PC-9 (cell line): ENCODE measurements around the gene MCTP1. TPM values are rescaled to one million over a fixed set of nuclear protein-coding genes. Genes with fewer than 3 reads are reported as not detected.

Experiments
- BruUV-seq: library from RNA; stranded (reverse); fragments of 400-500 nt; replicated peaks from 2 replicates; lab custom pipeline; 2021; lab: Mats Ljungman, UMichigan
- CTCF ChIA-PET: fragments of 300-600 bp; sonication (Branson Sonifier 250); formaldehyde crosslinking; loops from one replicate; lab custom pipeline; 2022; ENCODE audit warnings: antibody characterized with exemption; lab: Charles Lee
- POLR2A ChIA-PET: fragments of 300-600 bp; sonication (Branson Sonifier 250); formaldehyde crosslinking; loops from one replicate; lab custom pipeline; 2022; ENCODE audit warnings: antibody characterized with exemption; ENCODE audit not compliant: unreplicated experiment; lab: Charles Lee
- DNase-seq, 2 experiments: peaks; one replicate each; pipeline versions ENCODE4 v3.0.0 to v3.0.0-alpha.2; 2015 to 2022; ENCODE audit warnings: mixed read lengths in 1 of 2
- H2AFZ ChIP-seq: fragments of 200-600 bp; sonication (generic); 2 replicates; pipeline ENCODE4 v1.8.1; 2017; ENCODE audit warnings: antibody characterized with exemption
- H3F3A ChIP-seq: fragments of 200-600 bp; sonication (generic); 2 replicates; pipeline ENCODE4 v1.8.1; 2017; ENCODE audit warnings: antibody characterized with exemption, mild to moderate bottlenecking, low read depth; ENCODE audit not compliant: insufficient read depth
- H3K27ac ChIP-seq: fragments of 200-600 bp; sonication (generic); 2 replicates; pipeline ENCODE4 v1.6.1; 2016; ENCODE audit warnings: mixed run types
- H3K27me3 ChIP-seq: fragments of 200-600 bp; sonication (generic); 2 replicates; pipeline ENCODE4 v1.6.1; 2016; ENCODE audit warnings: low read depth, mixed run types; ENCODE audit not compliant: insufficient read depth
- H3K36me3 ChIP-seq: fragments of 200-600 bp; sonication (generic); 2 replicates; pipeline ENCODE4 v1.6.1; 2016; ENCODE audit warnings: low read depth, mixed run types
- H3K4me1 ChIP-seq: fragments of 200-600 bp; sonication (generic); replicated peaks from 2 replicates; pipeline ENCODE4 v1.6.1; 2016; ENCODE audit warnings: mixed run types; ENCODE audit not compliant: insufficient read depth
- H3K4me2 ChIP-seq: fragments of 200-600 bp; sonication (generic); 2 replicates; pipeline ENCODE4 v1.6.1; 2017; ENCODE audit warnings: mixed run types
- H3K4me3 ChIP-seq: fragments of 200-600 bp; sonication (generic); 2 replicates; pipeline ENCODE4 v1.6.1; 2016; ENCODE audit warnings: mixed run types
- H3K79me2 ChIP-seq: fragments of 200-600 bp; sonication (generic); 2 replicates; pipeline ENCODE4 v1.6.1; 2017; ENCODE audit warnings: low read depth, mixed run types
- H3K9me2 ChIP-seq: fragments of 200-600 bp; sonication (generic); 2 replicates; pipeline ENCODE4 v1.8.1; 2017; ENCODE audit warnings: mild to moderate bottlenecking; ENCODE audit not compliant: insufficient read depth
- H3K9me3 ChIP-seq: fragments of 200-600 bp; sonication (generic); 2 replicates; pipeline ENCODE4 v1.8.1; 2016; ENCODE audit warnings: low read depth; ENCODE audit not compliant: insufficient read depth
- H4K20me1 ChIP-seq: fragments of 200-600 bp; sonication (generic); 2 replicates; pipeline ENCODE4 v1.8.1; 2017; ENCODE audit not compliant: insufficient read depth
- CTCF ChIP-seq: fragments of 200-600 bp; sonication (generic); conservative IDR thresholded peaks from 2 replicates; pipeline ENCODE4 v1.6.1; 2017; ENCODE audit warnings: mixed run types, antibody characterized with exemption, mild to moderate bottlenecking, moderate library complexity
- EZH2 ChIP-seq: fragments of 200-600 bp; sonication (generic); IDR thresholded peaks from 2 replicates; pipeline ENCODE4 v1.8.0; 2017; ENCODE audit warnings: antibody characterized with exemption, low read depth
- intact Hi-C: fragments of 100-400 bp; cut with micrococcal nuclease; formaldehyde crosslinking; loops from one replicate; pipeline ENCODE4 v1.10.0; 2022; ENCODE audit not compliant: unreplicated experiment
- total RNA-seq: library from RNA; stranded (reverse); gene quantifications from 2 replicates; pipeline ENCODE4 v1.2.3, GENCODE V29; 2021

MCTP1 gene
- total RNA-seq, 1 experiment from 2014 or later, result 3.9 TPM

DNA sequence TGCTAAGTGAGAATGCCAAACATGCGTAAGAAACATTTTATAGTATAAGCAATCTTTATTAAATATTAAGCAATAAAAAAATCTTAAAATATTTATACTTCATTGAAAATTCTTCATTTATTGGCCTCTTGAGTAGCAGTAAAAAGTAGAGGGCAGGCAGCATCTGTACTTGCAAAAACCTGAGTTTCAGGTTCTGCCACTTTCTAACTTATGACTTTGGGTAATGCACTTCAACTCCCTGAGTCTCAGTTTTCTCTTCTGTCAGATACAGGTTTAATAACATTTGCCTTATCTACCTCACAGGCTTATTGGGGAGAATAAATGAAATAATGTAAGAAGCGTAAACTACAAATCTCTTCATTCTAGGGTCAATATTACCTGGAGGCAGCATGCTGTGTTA, 19.8 kb upstream of the MCTP1 start:
- TF ChIP-seq EZH2, result no peak
- no peak for TF ChIP-seq CTCF
- no peak for DNase-seq
- Histone ChIP-seq H3K27me3 (no peaks in the 10 kb centered on the region), H4K20me1 (no peaks in the 10 kb centered on the region), H3K4me1 (no peaks in the 10 kb centered on the region), H3F3A (no peaks in the 10 kb centered on the region), H3K4me2 (no peak overlapping the region), H3K79me2 (no peaks in the 10 kb centered on the region), H3K36me3 (no peaks in the 10 kb centered on the region), H2AFZ (no peak overlapping the region), H3K9me2 (peaks cover 5% of the 10 kb centered on the region; the same call in 1 of the 2 replicates), H3K9me3 (no peaks in the 10 kb centered on the region), H3K4me3 (no peak overlapping the region), H3K27ac (no peak overlapping the region)
- ChIA-PET POLR2A (no interaction called here), CTCF (no interaction called here)
- BruUV-seq, result no TSS peak
- intact Hi-C loops, result no loop called here

- intact Hi-C loops, result no loop called here
- H3K27me3 ChIP-seq, result no peaks in the 10 kb centered on the region
- H3K9me3 ChIP-seq, result no peaks in the 10 kb centered on the region
- no peaks in the 10 kb centered on the region for H3K9me2 ChIP-seq
- H3K4me1 ChIP-seq, result no peaks in the 10 kb centered on the region
- ChIA-PET CTCF (no interaction called here), POLR2A (no interaction called here)
- no peak overlapping the region for H3K4me2 ChIP-seq
- H2AFZ ChIP-seq, result no peak overlapping the region
- no peaks in the 10 kb centered on the region for H4K20me1 ChIP-seq
- H3K79me2 ChIP-seq, result no peaks in the 10 kb centered on the region
- TF ChIP-seq EZH2, result no peak
- TF ChIP-seq CTCF, result no peak
- H3K4me3 ChIP-seq, result no peak overlapping the region
- DNase-seq, result no peak
- BruUV-seq, result no TSS peak
- H3K36me3 ChIP-seq, result no peaks in the 10 kb centered on the region
- no peak overlapping the region for H3K27ac ChIP-seq
- H3F3A ChIP-seq, result no peaks in the 10 kb centered on the region
These were observed 13.8 kb upstream of the MCTP1 start for GRCh38 chr5:95298651-95299050.

DNA sequence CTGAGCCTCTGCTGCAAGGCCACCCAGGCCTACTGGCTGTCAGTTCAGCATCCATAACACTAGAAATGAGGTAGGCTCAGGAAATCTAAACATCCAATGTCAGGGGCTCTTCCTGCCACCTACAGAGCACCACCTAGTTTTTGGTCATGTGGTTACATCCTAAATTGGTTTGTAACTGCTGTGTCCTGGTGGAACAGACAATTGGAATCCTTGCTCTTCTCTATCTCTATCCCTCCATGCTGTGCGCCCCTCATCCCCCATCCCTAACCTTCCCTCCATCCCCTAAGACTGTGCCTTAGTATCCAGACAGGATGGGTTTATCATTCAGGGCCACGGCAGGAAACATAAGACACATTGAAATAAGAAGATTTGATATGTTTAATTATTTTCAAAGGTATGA, 11.4 kb upstream of the MCTP1 start:
- CTCF ChIA-PET, result no interaction called here
- TF ChIP-seq CTCF, result no peak
- H2AFZ ChIP-seq, result no peak overlapping the region

More for the DNA sequence above, 11.4 kb upstream of the MCTP1 start:
- DNase-seq, result no peak
- Histone ChIP-seq H3K27me3 (no peaks in the 10 kb centered on the region), H3K9me2 (no peaks in the 10 kb centered on the region), H3K27ac (no peak overlapping the region), H3K4me1 (no peaks in the 10 kb centered on the region), H3F3A (no peaks in the 10 kb centered on the region), H3K9me3 (no peaks in the 10 kb centered on the region), H3K36me3 (no peaks in the 10 kb centered on the region), H3K4me2 (no peak overlapping the region), H3K4me3 (no peak overlapping the region), H4K20me1 (no peaks in the 10 kb centered on the region), H3K79me2 (no peaks in the 10 kb centered on the region)
- POLR2A ChIA-PET, result no interaction called here
- intact Hi-C loops, result no loop called here
- no TSS peak for BruUV-seq
